ENCODE measurements around the gene SUMO4. TPM values are rescaled to one million over a fixed set of nuclear protein-coding genes. Genes with fewer than 3 reads are reported as not detected.

The SUMO4 gene
- total and polyA plus RNA-seq, 10 of the 15 experiments (the other 5 are each of a cell fraction or from before 2014, with no cell fraction given): 0.07 to 5.3 (median 1.0) TPM; not detected in 1

GRCh38 chr6:149356081-149356750, 43.8 kb upstream of the SUMO4 start:
- TF ChIP-seq ZBTB33 (IDR thresholded peaks at IDR 0.05) (no peak), PAX8 (IDR thresholded peaks at IDR 0.05) (no peak), LARP7 (IDR thresholded peaks at IDR 0.05) (no peak), FOS (IDR thresholded peaks at IDR 0.05; ENCODE audit: borderline replicate concordance, extremely low read depth, insufficient read length) (no peak), NRF1 (conservative IDR thresholded peaks at IDR 0.05; ENCODE audit: low read depth, low read length) (no peak)
- POLR2A ChIA-PET: no interaction called here
- no peaks in the 10 kb centered on the region for H4K20me1 ChIP-seq (ENCODE audit: control insufficient read depth, insufficient read depth)
- H3K4me3 ChIP-seq: no peak overlapping the region
- FAIRE-seq: no peak
- H3K79me2 ChIP-seq (ENCODE audit: control insufficient read depth, insufficient read depth, low read length): peaks cover 82% of the 10 kb centered on the region
- no peak overlapping the region for H3K4me2 ChIP-seq (ENCODE audit: control insufficient read depth, insufficient read depth)
- no peak for ATAC-seq
- CTCF ChIA-PET: no interaction called here
- H3K9me3 ChIP-seq (replicated peaks; ENCODE audit: control insufficient read depth, insufficient read depth, low read length): no peaks in the 10 kb centered on the region; the same call in 2 of the 3 replicates
- in situ Hi-C loops (cut with MboI) (no loop called here), intact Hi-C loops (cut with micrococcal nuclease; ENCODE audit: unreplicated experiment) (no loop called here)
- no peak overlapping the region for H3K27ac ChIP-seq (ENCODE audit: control insufficient read depth, insufficient read depth)
- no peaks in the 10 kb centered on the region for H3K4me1 ChIP-seq (ENCODE audit: control insufficient read depth, insufficient read depth, low read length)
- SMC1A ChIA-PET (ENCODE audit: uncharacterized antibody, unreplicated experiment): no interaction called here
- RAD21 ChIA-PET (ENCODE audit: unreplicated experiment): interaction anchor here (0.9 kb wide), 1 partner anchor 166 kb away, joined by 3 read pairs; no protein-coding TSS in a partner anchor
- WGBS (ENCODE audit: insufficient coverage, insufficient replicate concordance, low lambda C conversion rate, missing lambda C conversion rate): 64% methylated on average over 6 of the region's 6 CpGs
- H3K9ac ChIP-seq (ENCODE audit: control insufficient read depth, insufficient read depth, low read length): no peak overlapping the region
- H3K27me3 ChIP-seq (replicated peaks in 1 of 2; ENCODE audit: control insufficient read depth in 2 of 2, insufficient read depth in 2 of 2, low read length in 1 of 2): no peaks in the 10 kb centered on the region
- no TSS peak for BruUV-seq (replicated peaks)
- no peak for DNase-seq (ENCODE audit: low read depth, low spot score)
- no peak overlapping the region for H2AFZ ChIP-seq (ENCODE audit: control insufficient read depth, low read depth, low read length)
- H3K36me3 ChIP-seq (ENCODE audit: control insufficient read depth in 2 of 2, insufficient read depth in 2 of 2, low read length in 1 of 2): peaks cover 1 to 7% of the 10 kb centered on the region in 2 experiments; a peak in 3 of 4 replicates
